K562 (cell line): ENCODE results near the gene CASP7. TPM values are rescaled to one million over a fixed set of nuclear protein-coding genes. Genes with fewer than 3 reads are reported as not detected.

ENCODE experiments used
- BRD9 ChIP-seq: fragments of 450-650 bp; IDR thresholded peaks from 2 replicates; pipeline ENCODE4 v1.6.1; 2018; ENCODE audit warnings: low read depth; ENCODE audit not compliant: partially characterized antibody
- DDX20 ChIP-seq: fragments of 450-650 bp; IDR thresholded peaks from 2 replicates; pipeline ENCODE4 v1.6.1; 2016; ENCODE audit warnings: missing genetic modification characterization, low read depth, mild to moderate bottlenecking, missing compliant biosample characterization, moderate library complexity
- EHMT2 ChIP-seq: fragments of 450-650 bp; IDR thresholded peaks from 2 replicates; pipeline ENCODE4 v1.6.1; 2018; ENCODE audit warnings: antibody characterized with exemption
- ETV5 ChIP-seq: sonication (generic); formaldehyde crosslinking; IDR thresholded peaks from 2 replicates; pipeline ENCODE4 v1.4.0; 2020; ENCODE audit warnings: low read depth, mild to moderate bottlenecking, missing genetic modification reagents
- EWSR1 ChIP-seq: fragments of 450-650 bp; IDR thresholded peaks from 2 replicates; pipeline ENCODE4 v1.6.1; 2018; ENCODE audit warnings: borderline replicate concordance, mild to moderate bottlenecking, low read depth, moderate library complexity; ENCODE audit not compliant: partially characterized antibody
- HMGXB4 ChIP-seq: sonication (generic); formaldehyde crosslinking; IDR thresholded peaks from 2 replicates; pipeline ENCODE4 v1.8.1; 2023; ENCODE audit warnings: mild to moderate bottlenecking, missing genetic modification reagents
- HNRNPUL1 ChIP-seq: fragments of 200-400 bp; formaldehyde crosslinking; IDR thresholded peaks from 2 replicates; pipeline ENCODE4 v1.6.1; 2017; ENCODE audit warnings: low read length
- KLF6 ChIP-seq: fragments of 250-450 bp; sonication (Bioruptor Pico); IDR thresholded peaks from 2 replicates; pipeline ENCODE4 v1.4.0; 2020; ENCODE audit warnings: mild to moderate bottlenecking, moderate library complexity, borderline replicate concordance
- MYC ChIP-seq, 2 experiments: fragments of 250-450 bp in 1 of 2; sonication (Bioruptor Pico) in 1 of 2; IDR thresholded peaks; 2 replicates each; pipeline versions ENCODE4 v1.5.1 to v1.6.1; 2012 to 2021; ENCODE audit warnings: low read depth in 2 of 2, borderline replicate concordance in 1 of 2, improper control_type of control experiment in 1 of 2, low read length in 1 of 2, mild to moderate bottlenecking in 1 of 2, moderate library complexity in 1 of 2
- NCOA1 ChIP-seq: fragments of 450-650 bp; IDR thresholded peaks from 2 replicates; pipeline ENCODE4 v1.6.1; 2016; ENCODE audit warnings: low read depth
- RAD21 ChIP-seq, 2 experiments: fragments of 250-450 bp in 1 of 2; fragments of 450-650 bp in 1 of 2; sonication (Bioruptor Pico) in 1 of 2; formaldehyde crosslinking in 1 of 2; IDR thresholded peaks in 1 of 2; conservative IDR thresholded peaks in 1 of 2; 2 replicates each; pipeline versions ENCODE4 v1.4.0 to v1.8.0; 2020 to 2022; ENCODE audit warnings: mild to moderate bottlenecking in 2 of 2, moderate library complexity in 1 of 2
- RCOR1 ChIP-seq, 2 experiments: IDR thresholded peaks; 2 replicates each; pipeline ENCODE4 v1.6.1; 2012; ENCODE audit warnings: low read depth in 2 of 2, low read length in 2 of 2, borderline replicate concordance in 1 of 2, improper control_type of control experiment in 1 of 2
- TAL1 ChIP-seq: fragments of 450-650 bp; IDR thresholded peaks from 2 replicates; pipeline ENCODE4 v1.6.1; 2016; ENCODE audit warnings: mild to moderate bottlenecking
- TGIF2 ChIP-seq: sonication (generic); formaldehyde crosslinking; IDR thresholded peaks from 2 replicates; pipeline ENCODE4 v1.8.1; 2022; ENCODE audit warnings: mild to moderate bottlenecking, missing genetic modification reagents, moderate library complexity
- THAP7 ChIP-seq: fragments of 250-450 bp; sonication (Bioruptor Pico); IDR thresholded peaks from 2 replicates; pipeline ENCODE4 v1.5.0; 2021
- YY1 ChIP-seq, 3 experiments: IDR thresholded peaks; 2 replicates each; pipeline ENCODE4 v1.6.1; 2011; ENCODE audit warnings: low read length in 2 of 3, mild to moderate bottlenecking in 2 of 3, moderate library complexity in 2 of 3, borderline replicate concordance in 1 of 3, control low read depth in 1 of 3, low read depth in 1 of 3; ENCODE audit not compliant: insufficient read depth in 3 of 3, insufficient replicate concordance in 2 of 3, control insufficient read depth in 1 of 3, insufficient read length in 1 of 3; ENCODE audit errors: extremely low read depth in 1 of 3
- ZBTB17 ChIP-seq: fragments of 450-650 bp; formaldehyde crosslinking; IDR thresholded peaks from 2 replicates; pipeline ENCODE4 v1.4.0; 2020; ENCODE audit warnings: mild to moderate bottlenecking
- ZNF644 ChIP-seq: fragments of 200-800 bp; sonication (Bioruptor generic); IDR thresholded peaks from 2 replicates; pipeline ENCODE4 v1.6.1; 2016; ENCODE audit warnings: low read depth, missing genetic modification characterization, missing compliant biosample characterization
- ZNF717 ChIP-seq: fragments of 250-450 bp; sonication (Bioruptor Pico); IDR thresholded peaks from 2 replicates; pipeline ENCODE4 v1.5.0; 2021
- ZNF766 ChIP-seq: fragments of 200-800 bp; sonication (Bioruptor generic); conservative IDR thresholded peaks from 2 replicates; pipeline ENCODE4 v1.6.1; 2016; ENCODE audit warnings: missing genetic modification characterization, missing compliant biosample characterization
- ZNF780A ChIP-seq: fragments of 250-450 bp; sonication (Bioruptor Pico); IDR thresholded peaks from 2 replicates; pipeline ENCODE4 v1.5.0; 2021; ENCODE audit warnings: mild to moderate bottlenecking
- ZZZ3 ChIP-seq: fragments of 450-650 bp; IDR thresholded peaks from 2 replicates; pipeline ENCODE4 v1.6.1; 2016; ENCODE audit warnings: antibody characterized with exemption, mild to moderate bottlenecking, moderate library complexity
- polyA plus RNA-seq, 8 experiments: library from polyadenylated mRNA; depleted of rRNA in 4 of 8; stranded (reverse) in 5 of 8; unstranded in 3 of 8; fragments of >200 nt; fragmentation: Nextera tagmentation in 2 of 8; fragmentation: Illumina TruSeq in 1 of 8; extraction: Ambion mirVana in 2 of 8; extraction: Trizol in 1 of 8; gene quantifications; 2 replicates each; pipeline versions ENCODE4 v1.2.1 to v1.2.3, GENCODE V29; 2011 to 2014; ENCODE audit warnings: inconsistent platforms in 1 of 8, missing spikeins in 1 of 8
- total RNA-seq, 7 experiments: library from RNA; depleted of rRNA in 6 of 7; stranded (reverse); fragments of >200 nt in 6 of 7; fragmentation: Illumina TruSeq in 2 of 7; extraction: Trizol in 2 of 7; gene quantifications; 2 replicates each; pipeline versions ENCODE4 v1.2.1 to v1.2.3, GENCODE V29; 2011 to 2021; ENCODE audit warnings: low replicate concordance in 1 of 7
- TF ChIP-seq, protein P1 (sequence below): fragments of 250-450 bp; sonication (Bioruptor Pico); IDR thresholded peaks from 2 replicates; pipeline ENCODE4 v1.8.0; 2022; ENCODE audit warnings: moderate library complexity, mild to moderate bottlenecking, inconsistent platforms
- TF ChIP-seq, protein P2 (sequence below): fragments of 450-650 bp; formaldehyde crosslinking; IDR thresholded peaks from 2 replicates; pipeline ENCODE4 v1.4.0; 2022; ENCODE audit warnings: mild to moderate bottlenecking, moderate library complexity

CASP7 gene
- total and polyA plus RNA-seq, 9 of the 15 experiments (the other 6 are each of a cell fraction or from before 2014, with no cell fraction given): 2.2 to 23.3 (median 9.0) TPM

- TF ChIP-seq, protein P1, sequence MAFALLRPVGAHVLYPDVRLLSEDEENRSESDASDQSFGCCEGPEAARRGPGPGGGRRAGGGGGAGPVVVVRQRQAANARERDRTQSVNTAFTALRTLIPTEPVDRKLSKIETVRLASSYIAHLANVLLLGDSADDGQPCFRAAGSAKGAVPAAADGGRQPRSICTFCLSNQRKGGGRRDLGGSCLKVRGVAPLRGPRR (CRISPR knock-in tag): no peak
- TF ChIP-seq YY1 (IDR thresholded peaks at IDR 0.05; ENCODE audit: borderline replicate concordance in 1 of 3, control insufficient read depth in 1 of 3, extremely low read depth in 1 of 3, insufficient read depth in 3 of 3, insufficient read length in 1 of 3, insufficient replicate concordance in 2 of 3, low read depth in 1 of 3, low read length in 2 of 3) (no peak), HNRNPUL1 (no peak), ZNF766 (CRISPR knock-in tag) (no peak), ZNF644 (tag) (no peak), ZNF717 (no peak), ETV5 (CRISPR knock-in tag) (0 out of 2 replicates have a peak, but pooled peaks have one; percentile 23), RCOR1 (IDR thresholded peaks at IDR 0.05; ENCODE audit: borderline replicate concordance in 1 of 2, low read depth in 2 of 2, low read length in 2 of 2) (no peak), ZBTB17 (CRISPR knock-in tag) (no peak), ZNF780A (CRISPR knock-in tag) (no peak), DDX20 (tag) (no peak), HMGXB4 (CRISPR knock-in tag) (no peak), TGIF2 (CRISPR knock-in tag) (no peak), BRD9 (no peak), THAP7 (CRISPR knock-in tag) (no peak), TAL1 (no peak), EHMT2 (no peak), NCOA1 (peak; percentile 49; the same call in 1 of the 2 replicates), EWSR1 (no peak), KLF6 (CRISPR knock-in tag) (no peak), MYC (IDR thresholded peaks at IDR 0.05; ENCODE audit: low read depth, low read length) (0 out of 2 replicates have a peak, but pooled peaks have one; percentile 17), MYC (CRISPR knock-in tag; IDR thresholded peaks at IDR 0.05; ENCODE audit: borderline replicate concordance, low read depth) (no peak), ZZZ3 (no peak), RAD21 (CRISPR knock-in tag; conservative IDR thresholded peaks at IDR 0.05 in 1 of 2, IDR thresholded peaks at IDR 0.05 in 1 of 2) (no peak)
- TF ChIP-seq, protein P2, sequence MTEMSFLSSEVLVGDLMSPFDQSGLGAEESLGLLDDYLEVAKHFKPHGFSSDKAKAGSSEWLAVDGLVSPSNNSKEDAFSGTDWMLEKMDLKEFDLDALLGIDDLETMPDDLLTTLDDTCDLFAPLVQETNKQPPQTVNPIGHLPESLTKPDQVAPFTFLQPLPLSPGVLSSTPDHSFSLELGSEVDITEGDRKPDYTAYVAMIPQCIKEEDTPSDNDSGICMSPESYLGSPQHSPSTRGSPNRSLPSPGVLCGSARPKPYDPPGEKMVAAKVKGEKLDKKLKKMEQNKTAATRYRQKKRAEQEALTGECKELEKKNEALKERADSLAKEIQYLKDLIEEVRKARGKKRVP: no peak
Observed at GRCh38 chr10:113718969-113719822, 39.5 kb downstream of the CASP7 start (continued).
